Gastroesophageal sphincter (tissue), 3 donors: ENCODE data around the gene C1RL.

Experiments used
- POLR2AphosphoS5 ChIP-seq: sonication (generic); formaldehyde crosslinking; IDR thresholded peaks from one replicate; pipeline ENCODE4 v1.6.1; 2017; ENCODE audit warnings: antibody characterized with exemption
- TF ChIP-seq, protein P1 (sequence below), 4 experiments: fragments of 200-600 bp in 2 of 4; fragments of 450-650 bp in 2 of 4; sonication (generic) in 1 of 4; IDR thresholded peaks; one replicate each; pipeline ENCODE4 v1.5.1; 2017 to 2019; ENCODE audit warnings: antibody characterized with exemption in 4 of 4, mild to moderate bottlenecking in 2 of 4, moderate library complexity in 2 of 4

- TF ChIP-seq, protein P1, sequence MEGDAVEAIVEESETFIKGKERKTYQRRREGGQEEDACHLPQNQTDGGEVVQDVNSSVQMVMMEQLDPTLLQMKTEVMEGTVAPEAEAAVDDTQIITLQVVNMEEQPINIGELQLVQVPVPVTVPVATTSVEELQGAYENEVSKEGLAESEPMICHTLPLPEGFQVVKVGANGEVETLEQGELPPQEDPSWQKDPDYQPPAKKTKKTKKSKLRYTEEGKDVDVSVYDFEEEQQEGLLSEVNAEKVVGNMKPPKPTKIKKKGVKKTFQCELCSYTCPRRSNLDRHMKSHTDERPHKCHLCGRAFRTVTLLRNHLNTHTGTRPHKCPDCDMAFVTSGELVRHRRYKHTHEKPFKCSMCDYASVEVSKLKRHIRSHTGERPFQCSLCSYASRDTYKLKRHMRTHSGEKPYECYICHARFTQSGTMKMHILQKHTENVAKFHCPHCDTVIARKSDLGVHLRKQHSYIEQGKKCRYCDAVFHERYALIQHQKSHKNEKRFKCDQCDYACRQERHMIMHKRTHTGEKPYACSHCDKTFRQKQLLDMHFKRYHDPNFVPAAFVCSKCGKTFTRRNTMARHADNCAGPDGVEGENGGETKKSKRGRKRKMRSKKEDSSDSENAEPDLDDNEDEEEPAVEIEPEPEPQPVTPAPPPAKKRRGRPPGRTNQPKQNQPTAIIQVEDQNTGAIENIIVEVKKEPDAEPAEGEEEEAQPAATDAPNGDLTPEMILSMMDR (IDR thresholded peaks at IDR 0.05): no peak
- no peak for TF ChIP-seq POLR2AphosphoS5
Observed at GRCh38 chr12:7125632-7126227, 16.7 kb upstream of the C1RL start.
